Measurements from ENCODE around the gene GNG2.

GNG2 gene

GRCh38 chr14:51928568-51928967 is 68.2 kb downstream of the GNG2 start:
- H3K9me3 ChIP-seq (replicated peaks in 1 of 2; ENCODE audit: control insufficient read depth in 2 of 2, insufficient read depth in 1 of 2, low read depth in 1 of 2, low read length in 2 of 2) = no peaks in the 10 kb centered on the region
- no peak overlapping the region for H2AK5ac ChIP-seq (ENCODE audit: low read depth, low read length)
- H3K27ac ChIP-seq (replicated peaks; ENCODE audit: low read length) = no peak overlapping the region

GRCh38 chr14:51929166-51929565 is 68.8 kb downstream of the GNG2 start:
- Histone ChIP-seq H3K27ac (replicated peaks; ENCODE audit: low read length) (no peak overlapping the region), H2BK12ac (ENCODE audit: low read length) (no peak overlapping the region), H3K4me3 (ENCODE audit: low read length in 2 of 2) (no peak overlapping the region), H3K23ac (ENCODE audit: low read depth, low read length, poor library complexity) (no peak overlapping the region), H2BK5ac (ENCODE audit: low read length) (no peak overlapping the region), H2BK15ac (ENCODE audit: low read length) (no peak overlapping the region), H2BK120ac (ENCODE audit: low read depth, low read length) (no peak overlapping the region), H3K9me3 (replicated peaks in 1 of 2; ENCODE audit: control insufficient read depth in 2 of 2, insufficient read depth in 1 of 2, low read depth in 1 of 2, low read length in 2 of 2) (no peaks in the 10 kb centered on the region), H3K27me3 (ENCODE audit: control insufficient read depth in 3 of 3, insufficient read depth in 3 of 3, low read depth in 1 of 3, low read length in 3 of 3) (no peaks in the 10 kb centered on the region), H3K4ac (ENCODE audit: low read length) (no peak overlapping the region), H3K14ac (ENCODE audit: low read length) (no peak overlapping the region), H3K79me1 (ENCODE audit: low read depth, low read length) (no peaks in the 10 kb centered on the region), H3K36me3 (replicated peaks in 1 of 2; ENCODE audit: control insufficient read depth in 2 of 2, insufficient read depth in 2 of 2, low read length in 2 of 2) (peaks cover 0 to 3% of the 10 kb centered on the region in 2 donors), H3K4me2 (ENCODE audit: insufficient read depth, low read length, poor library complexity, severe bottlenecking) (no peak overlapping the region), H3K18ac (ENCODE audit: low read length) (no peak overlapping the region), H4K91ac (ENCODE audit: low read depth, low read length, poor library complexity) (no peak overlapping the region), H3K9ac (ENCODE audit: low read depth, low read length, poor library complexity) (no peak overlapping the region), H2AK5ac (ENCODE audit: low read depth, low read length) (no peak overlapping the region), H4K8ac (ENCODE audit: low read depth, low read length) (no peak overlapping the region), H3K4me1 (ENCODE audit: control insufficient read depth in 2 of 2, insufficient read depth in 1 of 2, low read depth in 1 of 2, low read length in 2 of 2) (peaks cover 1 to 5% of the 10 kb centered on the region in 2 donors), H2AFZ (ENCODE audit: low read length) (no peak overlapping the region)
- no peak for DNase-seq (ENCODE audit: low spot score)
- no CpG with 5 or more reads among the region's 4 CpGs for WGBS, 2 donors (ENCODE audit: extremely low coverage in 2 of 2, insufficient read length in 2 of 2, insufficient replicate concordance in 1 of 2)

More at GRCh38 chr14:51928568-51928967, 68.2 kb downstream of the GNG2 start:
- Histone ChIP-seq H2BK15ac (ENCODE audit: low read length) (no peak overlapping the region), H4K91ac (ENCODE audit: low read depth, low read length, poor library complexity) (no peak overlapping the region), H3K18ac (ENCODE audit: low read length) (no peak overlapping the region), H3K79me1 (ENCODE audit: low read depth, low read length) (no peaks in the 10 kb centered on the region), H3K14ac (ENCODE audit: low read length) (no peak overlapping the region), H3K36me3 (replicated peaks in 1 of 2; ENCODE audit: control insufficient read depth in 2 of 2, insufficient read depth in 2 of 2, low read length in 2 of 2) (peaks cover 0 to 3% of the 10 kb centered on the region in 2 donors), H3K4ac (ENCODE audit: low read length) (no peak overlapping the region), H2BK5ac (ENCODE audit: low read length) (no peak overlapping the region), H3K4me2 (ENCODE audit: insufficient read depth, low read length, poor library complexity, severe bottlenecking) (no peak overlapping the region), H2BK120ac (ENCODE audit: low read depth, low read length) (no peak overlapping the region), H2BK12ac (ENCODE audit: low read length) (no peak overlapping the region), H3K27me3 (ENCODE audit: control insufficient read depth in 3 of 3, insufficient read depth in 3 of 3, low read depth in 1 of 3, low read length in 3 of 3) (no peaks in the 10 kb centered on the region), H4K8ac (ENCODE audit: low read depth, low read length) (no peak overlapping the region), H2AFZ (ENCODE audit: low read length) (no peak overlapping the region), H3K4me1 (ENCODE audit: control insufficient read depth in 2 of 2, insufficient read depth in 1 of 2, low read depth in 1 of 2, low read length in 2 of 2) (peaks cover 1 to 9% of the 10 kb centered on the region in 2 donors), H3K23ac (ENCODE audit: low read depth, low read length, poor library complexity) (no peak overlapping the region), H3K9ac (ENCODE audit: low read depth, low read length, poor library complexity) (no peak overlapping the region), H3K4me3 (ENCODE audit: low read length in 2 of 2) (no peak overlapping the region)
- DNase-seq (ENCODE audit: low spot score) = no peak
- WGBS, 2 donors (ENCODE audit: extremely low coverage in 2 of 2, insufficient read length in 2 of 2, insufficient replicate concordance in 1 of 2) = no CpG with 5 or more reads among the region's 10 CpGs

- no peak overlapping the region for H3K23ac ChIP-seq (ENCODE audit: low read depth, low read length, poor library complexity)
- H3K9me3 ChIP-seq (replicated peaks in 1 of 2; ENCODE audit: control insufficient read depth in 2 of 2, insufficient read depth in 1 of 2, low read depth in 1 of 2, low read length in 2 of 2) = no peaks in the 10 kb centered on the region
- H2BK5ac ChIP-seq (ENCODE audit: low read length) = no peak overlapping the region
- no peak overlapping the region for H2BK12ac ChIP-seq (ENCODE audit: low read length)
- no peak overlapping the region for H3K14ac ChIP-seq (ENCODE audit: low read length)
- no peak overlapping the region for H2AK5ac ChIP-seq (ENCODE audit: low read depth, low read length)
- H3K79me1 ChIP-seq (ENCODE audit: low read depth, low read length) = no peaks in the 10 kb centered on the region
- DNase-seq (ENCODE audit: low spot score) = no peak
- no peak overlapping the region for H3K27ac ChIP-seq (replicated peaks; ENCODE audit: low read length)
- peaks cover 0 to 4% of the 10 kb centered on the region in 2 donors for H3K36me3 ChIP-seq (replicated peaks in 1 of 2; ENCODE audit: control insufficient read depth in 2 of 2, insufficient read depth in 2 of 2, low read length in 2 of 2)
- no peak overlapping the region for H3K4me3 ChIP-seq (ENCODE audit: low read length in 2 of 2)
- no peak overlapping the region for H2BK15ac ChIP-seq (ENCODE audit: low read length)
- no peak overlapping the region for H2BK120ac ChIP-seq (ENCODE audit: low read depth, low read length)
- no peak overlapping the region for H4K8ac ChIP-seq (ENCODE audit: low read depth, low read length)
- H3K4me2 ChIP-seq (ENCODE audit: insufficient read depth, low read length, poor library complexity, severe bottlenecking) = no peak overlapping the region
- peaks cover 1 to 5% of the 10 kb centered on the region in 2 donors for H3K4me1 ChIP-seq (ENCODE audit: control insufficient read depth in 2 of 2, insufficient read depth in 1 of 2, low read depth in 1 of 2, low read length in 2 of 2)
- H3K9ac ChIP-seq (ENCODE audit: low read depth, low read length, poor library complexity) = no peak overlapping the region
- H3K4ac ChIP-seq (ENCODE audit: low read length) = no peak overlapping the region
- no peak overlapping the region for H3K18ac ChIP-seq (ENCODE audit: low read length)
- H2AFZ ChIP-seq (ENCODE audit: low read length) = no peak overlapping the region
- no CpG with 5 or more reads among the region's 8 CpGs for WGBS, 2 donors (ENCODE audit: extremely low coverage in 2 of 2, insufficient read length in 2 of 2, insufficient replicate concordance in 1 of 2)
- no peaks in the 10 kb centered on the region for H3K27me3 ChIP-seq (ENCODE audit: control insufficient read depth in 3 of 3, insufficient read depth in 3 of 3, low read depth in 1 of 3, low read length in 3 of 3)
- H4K91ac ChIP-seq (ENCODE audit: low read depth, low read length, poor library complexity) = no peak overlapping the region
These were observed 69.7 kb downstream of the GNG2 start for GRCh38 chr14:51929910-51930682.

- H2AFZ ChIP-seq (ENCODE audit: low read length) = no peak overlapping the region
- no peak overlapping the region for H3K18ac ChIP-seq (ENCODE audit: low read length)
- peaks cover 0 to 4% of the 10 kb centered on the region in 2 donors for H3K36me3 ChIP-seq (replicated peaks in 1 of 2; ENCODE audit: control insufficient read depth in 2 of 2, insufficient read depth in 2 of 2, low read length in 2 of 2)
- H2BK5ac ChIP-seq (ENCODE audit: low read length) = no peak overlapping the region
- H2BK15ac ChIP-seq (ENCODE audit: low read length) = no peak overlapping the region
- H3K4me2 ChIP-seq (ENCODE audit: insufficient read depth, low read length, poor library complexity, severe bottlenecking) = no peak overlapping the region
- no peaks in the 10 kb centered on the region for H3K79me1 ChIP-seq (ENCODE audit: low read depth, low read length)
- H3K14ac ChIP-seq (ENCODE audit: low read length) = no peak overlapping the region
- no peak overlapping the region for H3K23ac ChIP-seq (ENCODE audit: low read depth, low read length, poor library complexity)
- no CpG with 5 or more reads among the region's 2 CpGs for WGBS, 2 donors (ENCODE audit: extremely low coverage in 2 of 2, insufficient read length in 2 of 2, insufficient replicate concordance in 1 of 2)
- H3K4me3 ChIP-seq (ENCODE audit: low read length in 2 of 2) = no peak overlapping the region
- H3K9me3 ChIP-seq (replicated peaks in 1 of 2; ENCODE audit: control insufficient read depth in 2 of 2, insufficient read depth in 1 of 2, low read depth in 1 of 2, low read length in 2 of 2) = no peaks in the 10 kb centered on the region
- H3K4ac ChIP-seq (ENCODE audit: low read length) = no peak overlapping the region
- H2AK5ac ChIP-seq (ENCODE audit: low read depth, low read length) = no peak overlapping the region
- DNase-seq (ENCODE audit: low spot score) = no peak
- peaks cover 1 to 5% of the 10 kb centered on the region in 2 donors for H3K4me1 ChIP-seq (ENCODE audit: control insufficient read depth in 2 of 2, insufficient read depth in 1 of 2, low read depth in 1 of 2, low read length in 2 of 2)
- H4K91ac ChIP-seq (ENCODE audit: low read depth, low read length, poor library complexity) = no peak overlapping the region
- H2BK120ac ChIP-seq (ENCODE audit: low read depth, low read length) = no peak overlapping the region
- no peak overlapping the region for H3K27ac ChIP-seq (replicated peaks; ENCODE audit: low read length)
- H2BK12ac ChIP-seq (ENCODE audit: low read length) = no peak overlapping the region
- H3K27me3 ChIP-seq (ENCODE audit: control insufficient read depth in 3 of 3, insufficient read depth in 3 of 3, low read depth in 1 of 3, low read length in 3 of 3) = no peaks in the 10 kb centered on the region
- no peak overlapping the region for H3K9ac ChIP-seq (ENCODE audit: low read depth, low read length, poor library complexity)
- H4K8ac ChIP-seq (ENCODE audit: low read depth, low read length) = no peak overlapping the region
These were observed 70.9 kb downstream of the GNG2 start for GRCh38 chr14:51931308-51931707.
